ENCODE data around the gene UMPS.

DNA sequence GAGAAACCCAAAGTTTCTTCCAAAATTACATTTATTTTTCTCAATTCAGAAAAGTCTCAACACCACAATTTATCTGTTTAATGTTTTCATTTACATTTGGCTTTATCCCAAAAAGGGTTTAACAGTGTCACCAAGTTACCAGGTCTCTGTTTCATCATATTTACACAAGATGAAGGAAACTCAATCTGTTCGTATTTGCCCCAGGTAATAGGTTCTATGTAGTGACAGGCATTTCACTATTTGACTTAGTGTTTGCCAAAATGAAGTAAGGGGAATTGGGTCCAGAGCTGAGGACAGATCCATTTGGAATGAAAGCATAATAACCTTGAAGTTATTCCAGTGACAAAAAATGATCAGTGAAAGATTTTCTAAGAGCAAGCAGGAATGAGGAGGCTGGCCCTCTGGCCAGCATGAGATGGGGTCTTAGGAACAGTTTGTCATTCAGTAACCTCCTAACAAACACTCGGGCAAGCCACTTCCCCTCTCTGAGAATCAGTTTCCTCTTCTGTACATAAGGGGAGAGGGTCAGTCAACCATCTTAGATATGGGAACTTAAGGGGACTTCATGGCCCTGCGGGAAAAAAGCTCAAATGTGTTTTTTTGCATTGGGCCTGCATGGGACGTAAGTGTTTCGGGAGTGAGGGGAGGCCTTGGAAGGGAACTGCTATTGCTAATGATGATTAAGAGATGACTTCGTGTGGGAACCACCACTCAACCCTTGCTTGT lies 31.8 kb downstream of the UMPS start:
- TF ChIP-seq, protein P1, sequence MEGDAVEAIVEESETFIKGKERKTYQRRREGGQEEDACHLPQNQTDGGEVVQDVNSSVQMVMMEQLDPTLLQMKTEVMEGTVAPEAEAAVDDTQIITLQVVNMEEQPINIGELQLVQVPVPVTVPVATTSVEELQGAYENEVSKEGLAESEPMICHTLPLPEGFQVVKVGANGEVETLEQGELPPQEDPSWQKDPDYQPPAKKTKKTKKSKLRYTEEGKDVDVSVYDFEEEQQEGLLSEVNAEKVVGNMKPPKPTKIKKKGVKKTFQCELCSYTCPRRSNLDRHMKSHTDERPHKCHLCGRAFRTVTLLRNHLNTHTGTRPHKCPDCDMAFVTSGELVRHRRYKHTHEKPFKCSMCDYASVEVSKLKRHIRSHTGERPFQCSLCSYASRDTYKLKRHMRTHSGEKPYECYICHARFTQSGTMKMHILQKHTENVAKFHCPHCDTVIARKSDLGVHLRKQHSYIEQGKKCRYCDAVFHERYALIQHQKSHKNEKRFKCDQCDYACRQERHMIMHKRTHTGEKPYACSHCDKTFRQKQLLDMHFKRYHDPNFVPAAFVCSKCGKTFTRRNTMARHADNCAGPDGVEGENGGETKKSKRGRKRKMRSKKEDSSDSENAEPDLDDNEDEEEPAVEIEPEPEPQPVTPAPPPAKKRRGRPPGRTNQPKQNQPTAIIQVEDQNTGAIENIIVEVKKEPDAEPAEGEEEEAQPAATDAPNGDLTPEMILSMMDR (conservative IDR thresholded peaks at IDR 0.05; ENCODE audit: low read depth in 2 of 2) = no peak
- no peak for TF ChIP-seq EZH2 (IDR thresholded peaks at IDR 0.05; ENCODE audit: low read depth, unreplicated experiment)

All from GM23338 (cell line).